ENCODE measurements around the gene ADGRL1.

The ADGRL1 gene

GRCh38 chr19:14115756-14116155 lies 90.2 kb downstream of the ADGRL1 start:
- Mint-ChIP-seq H3K4me3 (peak overlapping the region; percentile 90), H3K4me1 (peaks cover 38% of the 10 kb centered on the region), H3K36me3 (ENCODE audit: insufficient read depth) (peaks cover 5% of the 10 kb centered on the region), H3K27me3 (no peaks in the 10 kb centered on the region), H3K9me3 (no peaks in the 10 kb centered on the region), H3K27ac (ENCODE audit: low read depth) (no peak overlapping the region)
- ATAC-seq (replicated peaks; ENCODE audit: extremely low read depth, poor library complexity, severe bottlenecking) = no peak
- DNase-seq (ENCODE audit: low spot score in 2 of 2) = no peak

DNA sequence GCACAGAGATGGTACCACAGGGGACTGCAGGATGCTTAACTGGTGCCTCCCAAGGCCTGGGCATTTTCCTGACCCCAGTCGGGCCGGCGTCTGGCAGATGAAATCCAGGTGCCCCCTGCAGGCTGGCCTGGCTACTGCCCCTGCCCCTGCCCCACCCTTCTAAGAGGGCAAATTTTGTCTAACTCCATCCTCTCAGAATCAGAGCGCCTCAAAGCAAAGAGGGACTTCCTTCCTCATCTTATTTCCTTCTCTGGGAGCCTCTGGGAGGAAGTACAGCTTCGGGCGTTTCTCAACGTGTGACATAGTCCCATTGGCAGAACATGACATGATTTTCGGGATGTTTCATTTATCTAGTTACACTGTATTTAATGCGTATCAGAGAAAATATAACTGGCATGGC lies 91.1 kb downstream of the ADGRL1 start:
- H3K4me3 Mint-ChIP-seq = no peak overlapping the region
- ATAC-seq (replicated peaks; ENCODE audit: extremely low read depth, poor library complexity, severe bottlenecking) (no peak), DNase-seq (ENCODE audit: low spot score in 2 of 2) (peak in 1 of 2 donors; percentile 25)
- no peaks in the 10 kb centered on the region for H3K27me3 Mint-ChIP-seq
- no peaks in the 10 kb centered on the region for H3K9me3 Mint-ChIP-seq
- peaks cover 5% of the 10 kb centered on the region for H3K36me3 Mint-ChIP-seq (ENCODE audit: insufficient read depth)
- H3K27ac Mint-ChIP-seq (ENCODE audit: low read depth) = no peak overlapping the region
- peaks cover 38% of the 10 kb centered on the region for H3K4me1 Mint-ChIP-seq

GRCh38 chr19:14114439-14114838 lies 91.5 kb downstream of the ADGRL1 start:
- no peak for DNase-seq (ENCODE audit: low spot score in 2 of 2)
- Mint-ChIP-seq H3K27ac (ENCODE audit: low read depth) (no peak overlapping the region), H3K36me3 (ENCODE audit: insufficient read depth) (peaks cover 5% of the 10 kb centered on the region), H3K4me1 (peaks cover 38% of the 10 kb centered on the region), H3K9me3 (no peaks in the 10 kb centered on the region), H3K4me3 (no peak overlapping the region), H3K27me3 (no peaks in the 10 kb centered on the region)
- no peak for ATAC-seq (replicated peaks; ENCODE audit: extremely low read depth, poor library complexity, severe bottlenecking)

- H3K27ac Mint-ChIP-seq (ENCODE audit: low read depth) = peak overlapping the region; percentile 74
- H3K4me1 Mint-ChIP-seq = peaks cover 34% of the 10 kb centered on the region
- H3K9me3 Mint-ChIP-seq = no peaks in the 10 kb centered on the region
- ATAC-seq (replicated peaks; ENCODE audit: extremely low read depth, poor library complexity, severe bottlenecking) = no peak
- H3K36me3 Mint-ChIP-seq (ENCODE audit: insufficient read depth) = peaks cover 4% of the 10 kb centered on the region
- H3K4me3 Mint-ChIP-seq = no peak overlapping the region
- H3K27me3 Mint-ChIP-seq = no peaks in the 10 kb centered on the region
- DNase-seq (ENCODE audit: low spot score in 2 of 2) = peak in 1 of 2 donors; percentile 18
These were observed 92.1 kb downstream of the ADGRL1 start for GRCh38 chr19:14113762-14114414.

- Mint-ChIP-seq H3K4me1 (peaks cover 27% of the 10 kb centered on the region), H3K9me3 (no peaks in the 10 kb centered on the region), H3K27me3 (no peaks in the 10 kb centered on the region), H3K4me3 (no peak overlapping the region), H3K27ac (ENCODE audit: low read depth) (no peak overlapping the region), H3K36me3 (ENCODE audit: insufficient read depth) (peaks cover 5% of the 10 kb centered on the region)
- no peak for DNase-seq (ENCODE audit: low spot score in 2 of 2)
- ATAC-seq (replicated peaks; ENCODE audit: extremely low read depth, poor library complexity, severe bottlenecking) = no peak
These were observed 93.1 kb downstream of the ADGRL1 start for GRCh38 chr19:14112809-14113385.

DNA sequence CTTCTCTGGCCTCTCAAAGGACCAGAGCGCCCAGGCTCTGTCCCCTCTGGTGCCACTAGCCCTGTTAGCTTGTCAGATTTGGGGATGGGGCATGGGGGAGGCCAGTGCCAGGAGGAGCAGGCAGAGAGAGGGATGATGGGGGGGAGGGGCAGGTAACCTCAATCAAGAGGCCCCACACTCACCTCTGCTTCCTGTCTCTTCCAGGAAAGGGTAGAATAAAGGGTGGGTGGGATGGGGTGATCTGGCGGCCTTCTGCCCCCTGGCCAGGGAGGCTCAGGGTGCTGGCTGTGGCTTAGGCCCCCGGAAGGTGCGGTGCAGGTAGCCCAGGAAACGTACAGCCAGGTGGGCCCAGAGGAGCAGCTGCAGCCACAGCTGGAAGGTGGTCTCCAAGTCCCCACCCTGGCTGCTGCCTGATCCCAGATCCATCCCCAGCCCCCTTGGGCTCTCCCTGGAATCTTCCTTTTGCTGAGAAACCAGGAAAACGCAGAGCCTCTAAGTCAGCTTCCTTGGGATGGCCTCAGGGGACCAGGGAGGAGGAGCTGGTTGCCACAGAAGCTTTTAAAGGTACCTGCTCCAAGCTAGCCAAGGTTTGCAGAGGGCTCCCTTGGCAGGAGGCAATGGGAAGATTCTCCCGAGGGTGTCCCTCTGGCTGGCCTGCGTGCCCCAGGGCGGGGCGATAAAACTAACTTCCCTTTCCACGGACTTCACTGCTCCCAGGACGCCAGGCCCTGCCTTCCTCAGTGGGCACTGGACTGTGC lies 93.7 kb downstream of the ADGRL1 start:
- no peaks in the 10 kb centered on the region for H3K27me3 Mint-ChIP-seq
- H3K9me3 Mint-ChIP-seq = no peaks in the 10 kb centered on the region
- H3K4me3 Mint-ChIP-seq = no peak overlapping the region
- H3K4me1 Mint-ChIP-seq = peaks cover 27% of the 10 kb centered on the region
- DNase-seq (ENCODE audit: low spot score in 2 of 2) (no peak), ATAC-seq (replicated peaks; ENCODE audit: extremely low read depth, poor library complexity, severe bottlenecking) (no peak)
- H3K27ac Mint-ChIP-seq (ENCODE audit: low read depth) = no peak overlapping the region
- peaks cover 4% of the 10 kb centered on the region for H3K36me3 Mint-ChIP-seq (ENCODE audit: insufficient read depth)

- H3K36me3 Mint-ChIP-seq (ENCODE audit: insufficient read depth) = peaks cover 4% of the 10 kb centered on the region
- no peak overlapping the region for H3K27ac Mint-ChIP-seq (ENCODE audit: low read depth)
- ATAC-seq (replicated peaks; ENCODE audit: extremely low read depth, poor library complexity, severe bottlenecking) (no peak), DNase-seq (ENCODE audit: low spot score in 2 of 2) (no peak)
- peaks cover 21% of the 10 kb centered on the region for H3K4me1 Mint-ChIP-seq
- H3K27me3 Mint-ChIP-seq = no peaks in the 10 kb centered on the region
- no peak overlapping the region for H3K4me3 Mint-ChIP-seq
- H3K9me3 Mint-ChIP-seq = no peaks in the 10 kb centered on the region
These were observed 94.5 kb downstream of the ADGRL1 start for GRCh38 chr19:14111486-14111885.

GRCh38 chr19:14110650-14111049 lies 95.3 kb downstream of the ADGRL1 start:
- Mint-ChIP-seq H3K27me3 (no peaks in the 10 kb centered on the region), H3K27ac (ENCODE audit: low read depth) (peak overlapping the region; percentile 74), H3K9me3 (no peaks in the 10 kb centered on the region), H3K36me3 (ENCODE audit: insufficient read depth) (peaks cover 4% of the 10 kb centered on the region), H3K4me1 (peaks cover 13% of the 10 kb centered on the region), H3K4me3 (no peak overlapping the region)
- no peak for ATAC-seq (replicated peaks; ENCODE audit: extremely low read depth, poor library complexity, severe bottlenecking)
- DNase-seq (ENCODE audit: low spot score in 2 of 2) = no peak

GRCh38 chr19:14107581-14108461 lies 98.1 kb downstream of the ADGRL1 start:
- Mint-ChIP-seq H3K4me1 (no peaks in the 10 kb centered on the region), H3K9me3 (no peaks in the 10 kb centered on the region), H3K27ac (ENCODE audit: low read depth) (no peak overlapping the region), H3K36me3 (ENCODE audit: insufficient read depth) (peaks cover 13% of the 10 kb centered on the region), H3K27me3 (no peaks in the 10 kb centered on the region), H3K4me3 (no peak overlapping the region)
- DNase-seq (ENCODE audit: low spot score in 2 of 2) (no peak), ATAC-seq (replicated peaks; ENCODE audit: extremely low read depth, poor library complexity, severe bottlenecking) (no peak)

GRCh38 chr19:14106840-14107239 lies 99.1 kb downstream of the ADGRL1 start:
- Mint-ChIP-seq H3K9me3 (no peaks in the 10 kb centered on the region), H3K27me3 (no peaks in the 10 kb centered on the region), H3K4me1 (no peaks in the 10 kb centered on the region), H3K4me3 (no peak overlapping the region), H3K36me3 (ENCODE audit: insufficient read depth) (peaks cover 13% of the 10 kb centered on the region), H3K27ac (ENCODE audit: low read depth) (peak overlapping the region; percentile 67)
- no peak for DNase-seq (ENCODE audit: low spot score in 2 of 2)
- no peak for ATAC-seq (replicated peaks; ENCODE audit: extremely low read depth, poor library complexity, severe bottlenecking)

DNA sequence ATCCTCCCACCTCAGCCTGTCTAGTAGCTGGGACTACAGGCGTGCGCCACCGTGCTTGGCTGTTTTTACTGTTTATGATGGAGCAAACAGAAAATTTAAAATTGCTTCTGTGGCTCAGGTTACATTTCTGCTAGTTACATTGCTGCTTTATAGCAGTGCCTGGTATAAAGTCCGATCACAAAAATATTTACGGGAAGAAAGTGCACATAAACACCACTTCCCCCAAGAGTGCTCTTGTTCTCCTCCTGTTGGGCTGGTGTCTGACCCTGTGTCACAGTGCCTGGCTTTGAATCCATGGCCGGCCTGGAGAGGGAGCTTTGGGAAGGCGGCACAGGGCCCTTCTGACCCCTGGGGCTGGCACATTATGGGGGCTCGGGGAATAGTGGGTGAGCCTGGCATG lies 100.3 kb downstream of the ADGRL1 start:
- Mint-ChIP-seq H3K4me3 (no peak overlapping the region), H3K36me3 (ENCODE audit: insufficient read depth) (peaks cover 16% of the 10 kb centered on the region), H3K27ac (ENCODE audit: low read depth) (no peak overlapping the region), H3K4me1 (no peaks in the 10 kb centered on the region), H3K9me3 (no peaks in the 10 kb centered on the region), H3K27me3 (no peaks in the 10 kb centered on the region)
- no peak for ATAC-seq (replicated peaks; ENCODE audit: extremely low read depth, poor library complexity, severe bottlenecking)
- DNase-seq (ENCODE audit: low spot score in 2 of 2) = no peak

DNA sequence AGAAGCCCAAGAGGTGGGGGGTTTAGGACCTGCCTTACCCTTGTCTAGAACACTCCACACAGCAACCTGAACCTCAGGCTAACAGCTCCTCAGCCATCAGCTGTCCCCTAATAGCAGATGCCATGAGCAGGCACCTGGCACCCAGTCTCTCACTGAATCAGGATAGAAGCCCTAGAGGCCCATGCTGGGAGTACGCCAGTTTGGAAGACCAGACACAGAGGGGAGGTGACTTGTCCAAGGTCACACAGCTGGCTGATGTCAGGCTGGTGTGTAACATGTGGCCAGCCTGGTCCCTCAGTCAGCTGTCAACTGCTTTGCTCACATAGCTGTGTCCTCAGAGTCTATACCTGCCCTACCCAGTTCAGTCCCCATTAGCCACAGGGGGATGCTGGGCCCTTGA lies 102.7 kb downstream of the ADGRL1 start:
- H3K36me3 Mint-ChIP-seq (ENCODE audit: insufficient read depth) = peaks cover 20% of the 10 kb centered on the region
- H3K9me3 Mint-ChIP-seq = no peaks in the 10 kb centered on the region
- no peak overlapping the region for H3K4me3 Mint-ChIP-seq
- no peaks in the 10 kb centered on the region for H3K27me3 Mint-ChIP-seq
- DNase-seq (ENCODE audit: low spot score in 2 of 2) (no peak), ATAC-seq (replicated peaks; ENCODE audit: extremely low read depth, poor library complexity, severe bottlenecking) (no peak)
- no peaks in the 10 kb centered on the region for H3K4me1 Mint-ChIP-seq
- no peak overlapping the region for H3K27ac Mint-ChIP-seq (ENCODE audit: low read depth)
